SU-DHL-6 (cell line): Measurements from ENCODE around the gene MCAM.

ENCODE experiments used
- H2AFZ ChIP-seq: fragments of 200-600 bp; sonication (generic); 2 replicates; pipeline ENCODE4 v1.6.1; 2014; ENCODE audit warnings: low read depth, mild to moderate bottlenecking, moderate library complexity, mixed read lengths, antibody characterized with exemption, low read length; ENCODE audit not compliant: severe bottlenecking
- H3F3A ChIP-seq: fragments of 200-600 bp; shearing (Covaris generic); 2 replicates; pipeline ENCODE4 v1.6.0; 2016; ENCODE audit warnings: antibody characterized with exemption, mild to moderate bottlenecking; ENCODE audit not compliant: insufficient read depth
- H3K27ac ChIP-seq: fragments of 200-600 bp; sonication (generic); 2 replicates; pipeline ENCODE4 v1.5.1; 2016; ENCODE audit warnings: low read depth, mild to moderate bottlenecking, low read length, moderate library complexity, mixed read lengths
- H3K27me3 ChIP-seq: fragments of 200-600 bp; sonication (generic), shearing (Covaris generic); 2 replicates; pipeline ENCODE4 v1.6.0; 2014; ENCODE audit warnings: mild to moderate bottlenecking, low read length
- H3K36me3 ChIP-seq: fragments of 200-600 bp; sonication (generic); 2 replicates; pipeline ENCODE4 v1.6.1; 2014; ENCODE audit warnings: mild to moderate bottlenecking, low read length, mixed read lengths
- H3K4me2 ChIP-seq: fragments of 300-600, 200-600 bp; shearing (Covaris generic), sonication (generic); 2 replicates; pipeline ENCODE4 v1.6.0; 2014; ENCODE audit warnings: low read length, low read depth, mild to moderate bottlenecking; ENCODE audit not compliant: poor library complexity, severe bottlenecking
- H3K4me3 ChIP-seq: fragments of 200-600 bp; sonication (generic); 2 replicates; pipeline ENCODE4 v1.5.1; 2014; ENCODE audit warnings: antibody characterized with exemption, low read length, mild to moderate bottlenecking, mixed read lengths; ENCODE audit not compliant: insufficient read depth, poor library complexity, severe bottlenecking
- H3K79me2 ChIP-seq: fragments of 200-600 bp; sonication (generic); 2 replicates; pipeline ENCODE4 v1.6.1; 2014; ENCODE audit warnings: mild to moderate bottlenecking, low read length, moderate library complexity; ENCODE audit not compliant: insufficient read depth
- H3K9ac ChIP-seq: fragments of 200-600 bp; sonication (generic); 2 replicates; pipeline ENCODE4 v1.7.0; 2014; ENCODE audit warnings: mild to moderate bottlenecking, low read length
- H3K9me2 ChIP-seq: fragments of 200-600 bp; sonication (generic); replicated peaks from 2 replicates; pipeline ENCODE4 v1.6.1; 2014; ENCODE audit warnings: low read length; ENCODE audit not compliant: insufficient read depth
- H3K9me3 ChIP-seq: fragments of 200-600 bp; sonication (generic); 2 replicates; pipeline ENCODE4 v1.6.1; 2014; ENCODE audit warnings: low read length, mixed read lengths; ENCODE audit not compliant: insufficient read depth
- H4K20me1 ChIP-seq: fragments of 200-600 bp; sonication (generic); 2 replicates; pipeline ENCODE4 v1.6.1; 2014; ENCODE audit warnings: low read depth, mild to moderate bottlenecking, antibody characterized with exemption, low read length, moderate library complexity, mixed read lengths
- EZH2phosphoT487 ChIP-seq: fragments of 200-600 bp; sonication (generic), shearing (Covaris generic); conservative IDR thresholded peaks from 2 replicates; pipeline ENCODE4 v1.6.1; 2018; ENCODE audit warnings: mild to moderate bottlenecking, antibody characterized with exemption, low read length, moderate library complexity, mixed read lengths
- TF ChIP-seq, protein P1 (sequence below): fragments of 200-600 bp; sonication (generic); IDR thresholded peaks from one replicate; pipeline ENCODE4 v1.5.1; 2017; ENCODE audit warnings: antibody characterized with exemption, mild to moderate bottlenecking, low read length, moderate library complexity; ENCODE audit not compliant: insufficient read depth, poor library complexity, severe bottlenecking

MCAM gene

DNA sequence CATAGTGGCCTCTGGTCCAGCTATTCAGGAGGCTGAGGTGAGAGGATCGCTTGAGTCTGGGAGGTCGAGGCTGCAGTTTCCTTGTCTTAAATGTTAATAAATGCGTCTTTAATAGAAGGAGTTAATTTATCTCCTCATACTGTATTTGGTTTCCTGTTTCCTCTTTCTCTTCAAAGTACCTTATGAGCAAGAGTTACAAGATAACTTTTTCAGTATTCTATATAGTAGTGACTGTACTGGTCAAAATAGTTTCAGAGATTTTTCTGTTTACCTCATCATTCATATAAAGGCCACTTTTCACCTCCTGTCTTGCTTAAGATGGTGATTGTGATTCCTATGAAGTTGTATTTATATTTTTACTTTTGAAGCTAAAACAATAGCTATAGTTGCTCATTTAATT lies 50.9 kb downstream of the MCAM start:
- Histone ChIP-seq H3K4me2 (no peak overlapping the region), H3K9me2 (no peaks in the 10 kb centered on the region), H3K9me3 (no peaks in the 10 kb centered on the region), H4K20me1 (0 out of 2 replicates have a peak, but pooled peaks cover 2% of the 10 kb centered on the region), H2AFZ (no peak overlapping the region), H3K79me2 (peaks cover 76% of the 10 kb centered on the region), H3K36me3 (no peaks in the 10 kb centered on the region), H3K9ac (no peak overlapping the region), H3F3A (no peaks in the 10 kb centered on the region), H3K27ac (no peak overlapping the region), H3K4me3 (no peak overlapping the region), H3K27me3 (no peaks in the 10 kb centered on the region)
- TF ChIP-seq EZH2phosphoT487 = no peak
- TF ChIP-seq, protein P1, sequence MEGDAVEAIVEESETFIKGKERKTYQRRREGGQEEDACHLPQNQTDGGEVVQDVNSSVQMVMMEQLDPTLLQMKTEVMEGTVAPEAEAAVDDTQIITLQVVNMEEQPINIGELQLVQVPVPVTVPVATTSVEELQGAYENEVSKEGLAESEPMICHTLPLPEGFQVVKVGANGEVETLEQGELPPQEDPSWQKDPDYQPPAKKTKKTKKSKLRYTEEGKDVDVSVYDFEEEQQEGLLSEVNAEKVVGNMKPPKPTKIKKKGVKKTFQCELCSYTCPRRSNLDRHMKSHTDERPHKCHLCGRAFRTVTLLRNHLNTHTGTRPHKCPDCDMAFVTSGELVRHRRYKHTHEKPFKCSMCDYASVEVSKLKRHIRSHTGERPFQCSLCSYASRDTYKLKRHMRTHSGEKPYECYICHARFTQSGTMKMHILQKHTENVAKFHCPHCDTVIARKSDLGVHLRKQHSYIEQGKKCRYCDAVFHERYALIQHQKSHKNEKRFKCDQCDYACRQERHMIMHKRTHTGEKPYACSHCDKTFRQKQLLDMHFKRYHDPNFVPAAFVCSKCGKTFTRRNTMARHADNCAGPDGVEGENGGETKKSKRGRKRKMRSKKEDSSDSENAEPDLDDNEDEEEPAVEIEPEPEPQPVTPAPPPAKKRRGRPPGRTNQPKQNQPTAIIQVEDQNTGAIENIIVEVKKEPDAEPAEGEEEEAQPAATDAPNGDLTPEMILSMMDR = no peak

DNA sequence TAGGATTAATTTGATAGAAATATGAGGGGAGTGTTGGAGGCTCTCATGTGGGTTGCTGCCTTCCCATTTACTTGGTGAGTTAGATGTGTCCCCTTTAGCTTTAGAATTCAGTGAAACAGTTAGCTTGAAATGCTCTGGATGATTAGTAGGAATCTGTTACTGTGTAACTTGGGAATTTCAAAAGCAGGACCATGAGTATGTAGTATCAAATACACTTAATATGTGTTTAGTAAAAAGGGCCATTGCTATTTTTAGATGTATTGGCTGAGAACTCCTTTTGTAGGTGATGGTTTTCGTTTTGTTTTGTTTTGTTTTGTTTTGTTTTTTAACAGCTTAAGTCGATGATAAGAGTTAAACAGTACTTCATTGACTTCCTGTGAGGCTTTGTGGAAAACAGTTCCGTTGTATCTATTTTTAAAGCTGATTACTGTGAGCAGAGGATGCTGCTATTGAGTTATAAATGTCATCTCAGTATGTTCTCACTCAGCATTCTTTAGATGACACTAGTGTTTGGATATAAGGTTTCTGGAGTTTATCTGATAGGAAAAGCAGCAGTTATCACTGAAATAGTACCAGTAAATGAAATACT lies 53.5 kb downstream of the MCAM start:
- Histone ChIP-seq H4K20me1 (0 out of 2 replicates have a peak, but pooled peaks cover 2% of the 10 kb centered on the region), H3K36me3 (no peaks in the 10 kb centered on the region), H3K9ac (no peak overlapping the region), H3K9me2 (no peaks in the 10 kb centered on the region), H3F3A (no peaks in the 10 kb centered on the region; the same call in 1 of the 2 replicates), H3K79me2 (peaks cover 92% of the 10 kb centered on the region), H3K27me3 (no peaks in the 10 kb centered on the region), H3K4me3 (no peak overlapping the region), H2AFZ (no peak overlapping the region), H3K27ac (no peak overlapping the region), H3K9me3 (no peaks in the 10 kb centered on the region), H3K4me2 (peak overlapping the region; percentile 6)
- TF ChIP-seq, protein P1 = no peak
- no peak for TF ChIP-seq EZH2phosphoT487

DNA sequence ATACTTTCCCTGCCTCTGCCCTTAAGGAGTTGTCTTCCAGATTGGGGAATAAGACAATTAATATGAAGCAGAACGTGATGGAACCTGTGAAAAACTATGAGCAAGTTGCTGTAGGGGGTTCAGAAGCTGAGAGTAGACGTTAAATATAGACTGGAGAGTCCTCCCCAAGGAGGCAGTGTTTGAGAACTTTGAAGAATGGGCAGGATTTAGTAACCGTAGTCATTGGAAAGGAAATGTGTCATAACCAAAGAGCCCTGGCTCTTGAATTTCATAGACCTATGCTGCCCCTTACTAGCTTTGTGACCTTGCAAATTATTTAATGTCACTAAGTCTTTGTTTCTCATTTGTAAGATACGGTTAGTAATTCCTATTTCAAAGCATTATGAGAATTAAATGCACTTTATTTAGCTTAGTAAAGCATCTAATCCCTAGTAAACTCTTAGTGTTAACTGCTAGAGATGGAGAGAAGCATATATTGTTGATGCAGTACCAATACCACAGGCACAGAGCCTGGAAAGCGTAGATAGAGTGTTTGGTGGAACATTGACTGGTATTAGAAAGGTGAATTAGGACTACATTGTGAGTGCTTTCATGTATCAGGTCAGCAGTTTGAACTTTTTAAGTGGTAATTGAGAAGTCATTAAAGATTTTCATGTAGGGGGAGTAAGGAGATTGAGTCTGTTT lies 54.1 kb downstream of the MCAM start:
- H4K20me1 ChIP-seq = 0 out of 2 replicates have a peak, but pooled peaks cover 2% of the 10 kb centered on the region
- TF ChIP-seq EZH2phosphoT487 = no peak
- TF ChIP-seq, protein P1 = no peak
- no peaks in the 10 kb centered on the region for H3K36me3 ChIP-seq
- H3K4me2 ChIP-seq = peak overlapping the region; percentile 6
- H3F3A ChIP-seq = no peaks in the 10 kb centered on the region; the same call in 1 of the 2 replicates
- H3K9me2 ChIP-seq = no peaks in the 10 kb centered on the region
- no peak overlapping the region for H3K27ac ChIP-seq
- no peak overlapping the region for H2AFZ ChIP-seq
- peaks cover 89% of the 10 kb centered on the region for H3K79me2 ChIP-seq
- H3K9me3 ChIP-seq = no peaks in the 10 kb centered on the region
- no peaks in the 10 kb centered on the region for H3K27me3 ChIP-seq
- H3K4me3 ChIP-seq = no peak overlapping the region
- no peak overlapping the region for H3K9ac ChIP-seq
